ENCODE data around the gene CHST9. TPM values are rescaled to one million over a fixed set of nuclear protein-coding genes. Genes with fewer than 3 reads are reported as not detected.

CHST9 gene
- total and polyA plus RNA-seq, 2 donors (not counting 3 experiments of a cell fraction or from before 2014, with no cell fraction given) = not detected

GRCh38 chr18:27198036-27198435, 12.9 kb upstream of the CHST9 start:
- FAIRE-seq (no peak), DNase-seq (ENCODE audit: low read depth, low spot score) (no peak)
- TF ChIP-seq CTCF (IDR thresholded peaks at IDR 0.05; ENCODE audit: extremely low read depth in 1 of 2, insufficient read depth in 1 of 2, low read depth in 1 of 2, low read length in 2 of 2) (no peak), MYC (IDR thresholded peaks at IDR 0.05; ENCODE audit: low read depth, low read length) (no peak), EZH2 (IDR thresholded peaks at IDR 0.05; ENCODE audit: borderline replicate concordance, low read depth, low read length, severe bottlenecking) (no peak), POLR2A (IDR thresholded peaks at IDR 0.05; ENCODE audit: low read depth, low read length) (no peak), POLR2AphosphoS5 (IDR thresholded peaks at IDR 0.05; ENCODE audit: insufficient read depth, low read depth, low read length) (no peak), FOS (IDR thresholded peaks at IDR 0.05; ENCODE audit: borderline replicate concordance, insufficient read depth, low read length) (no peak), JUN (IDR thresholded peaks at IDR 0.05; ENCODE audit: borderline replicate concordance, insufficient read depth, insufficient read length, low read depth) (no peak), GATA2 (IDR thresholded peaks at IDR 0.05; ENCODE audit: insufficient read depth, insufficient read length, low read depth, low read length) (no peak), MAX (IDR thresholded peaks at IDR 0.05; ENCODE audit: insufficient read depth, insufficient read length) (no peak)
- dilution Hi-C loops (cut with MboI; ENCODE audit: extremely low pct_ligation_motif_present, low sequenced_read_pairs) (no loop called here), intact Hi-C loops (cut with micrococcal nuclease) (no loop called here)
- Histone ChIP-seq H3K36me3 (ENCODE audit: control insufficient read depth in 2 of 2, extremely low read depth in 1 of 2, insufficient read depth in 2 of 2, low read length in 2 of 2) (no peaks in the 10 kb centered on the region), H3K9ac (replicated peaks; ENCODE audit: extremely low read depth, insufficient read depth, low read length) (no peak overlapping the region), H3K4me2 (ENCODE audit: insufficient read depth, low read length) (no peak overlapping the region), H3K9me1 (replicated peaks; ENCODE audit: control insufficient read depth, extremely low read depth, insufficient read depth, low read length) (no peaks in the 10 kb centered on the region), H3K79me2 (ENCODE audit: control insufficient read depth, insufficient read depth, low read length) (no peaks in the 10 kb centered on the region), H2AFZ (ENCODE audit: low read depth, low read length) (no peak overlapping the region), H4K20me1 (replicated peaks; ENCODE audit: control insufficient read depth, extremely low read depth, insufficient read depth, low read length) (no peaks in the 10 kb centered on the region), H3K27me3 (ENCODE audit: control insufficient read depth in 2 of 2, insufficient read depth in 2 of 2, low read length in 2 of 2) (no peaks in the 10 kb centered on the region), H3K4me1 (ENCODE audit: control insufficient read depth, extremely low read depth, insufficient read depth, low read length) (no peaks in the 10 kb centered on the region), H3K27ac (ENCODE audit: insufficient read depth, low read depth, low read length) (no peak overlapping the region), H3K4me3 (replicated peaks in 1 of 3; ENCODE audit: insufficient read depth in 1 of 3, low read depth in 1 of 3, low read length in 3 of 3) (no peak overlapping the region), H3K9me3 (replicated peaks; ENCODE audit: control insufficient read depth, insufficient read depth, low read length) (no peaks in the 10 kb centered on the region)
- POLR2A ChIA-PET = no interaction called here
- BruUV-seq (replicated peaks) = no TSS peak
- CTCF ChIA-PET = no interaction called here

Measured in endothelial cell of umbilical vein (primary cell).